Transverse colon (tissue), 4 donors: ENCODE results near the gene HRH2. TPM values are rescaled to one million over a fixed set of nuclear protein-coding genes. Genes with fewer than 3 reads are reported as not detected.

ENCODE experiments used
- DNase-seq: peaks from one replicate; pipeline ENCODE4 v3.0.0-alpha.2; 2019
- H3K27ac ChIP-seq, 4 donors: fragments of 200-600 bp; sonication (generic); 2 replicates each; pipeline ENCODE4 v1.5.1; 2016 to 2018; ENCODE audit warnings: inconsistent platforms in 4 of 4
- H3K27me3 ChIP-seq: fragments of 200-600 bp; sonication (generic); 2 replicates; pipeline ENCODE4 v1.5.1; 2017; ENCODE audit warnings: inconsistent platforms
- H3K36me3 ChIP-seq, 4 donors: fragments of 200-600 bp; sonication (generic); 2 replicates each; pipeline ENCODE4 v1.5.1; 2017 to 2019; ENCODE audit warnings: inconsistent platforms in 4 of 4
- H3K4me1 ChIP-seq, 4 donors: fragments of 200-600 bp; sonication (generic); 2 replicates each; pipeline ENCODE4 v1.5.1; 2017 to 2020; ENCODE audit warnings: inconsistent platforms in 4 of 4
- H3K4me3 ChIP-seq, 4 donors: fragments of 200-600 bp; sonication (generic); 1 replicate in 1 of 4; 2 replicates in 3 of 4; pipeline versions ENCODE4 v1.5.1 to v1.6.1; 2017 to 2019; ENCODE audit warnings: inconsistent platforms in 4 of 4
- H3K9me3 ChIP-seq, 2 donors: fragments of 200-600 bp; sonication (generic); 2 replicates each; pipeline ENCODE4 v1.5.1; 2017 to 2019; ENCODE audit warnings: inconsistent platforms in 2 of 2
- CTCF ChIP-seq, 5 experiments: fragments of 200-600 bp in 3 of 5; fragments of 450-650 bp in 2 of 5; sonication (generic) in 3 of 5; IDR thresholded peaks; 1 replicate in 2 of 5; 2 replicates in 3 of 5; pipeline ENCODE4 v1.5.1; 2016 to 2017; ENCODE audit warnings: antibody characterized with exemption in 5 of 5, inconsistent platforms in 3 of 5, mild to moderate bottlenecking in 2 of 5, moderate library complexity in 1 of 5
- EP300 ChIP-seq: sonication (generic); formaldehyde crosslinking; IDR thresholded peaks from one replicate; pipeline ENCODE4 v1.6.1; 2017; ENCODE audit warnings: antibody characterized with exemption, low read depth
- POLR2A ChIP-seq: fragments of 450-650 bp; IDR thresholded peaks from one replicate; pipeline ENCODE4 v1.6.1; 2016; ENCODE audit warnings: antibody characterized with exemption, mild to moderate bottlenecking, moderate library complexity
- POLR2AphosphoS5 ChIP-seq, 3 donors: sonication (generic); formaldehyde crosslinking; IDR thresholded peaks; one replicate each; pipeline ENCODE4 v1.6.1; 2016; ENCODE audit warnings: antibody characterized with exemption in 3 of 3
- WGBS, 2 donors: methylation state at CpG; one replicate each; pipeline ENCODE4 v1.1.5; 2018; ENCODE audit warnings: low coverage in 1 of 2; 5-methylcytosine and 5-hydroxymethylcytosine counted together
- in situ Hi-C, 4 donors: fragments of 200-750 bp; cut with MboI; loops; one replicate each; pipeline versions ENCODE4 v1.15.0 to v1.15.1; 2017; ENCODE audit warnings: low sequenced_read_pairs in 3 of 4, low pct_ligation_motif_present in 1 of 4, low pct_unique_long_range_greater_than_20kb in 1 of 4
- intact Hi-C: fragments of 100-400 bp; cut with DNase I; formaldehyde crosslinking; loops from one replicate; pipeline ENCODE4 v1.15.1; 2023; ENCODE audit warnings: low total_unique reads
- total RNA-seq, 4 donors: library from RNA; depleted of rRNA; stranded (reverse); fragments of >200 nt; gene quantifications; one replicate each; pipeline ENCODE4 v1.1.0, GENCODE V29; 2016

HRH2 gene
- total RNA-seq, 4 donors from 2014 or later, result 0.20 to 1.5 (median 0.74) TPM

DNA sequence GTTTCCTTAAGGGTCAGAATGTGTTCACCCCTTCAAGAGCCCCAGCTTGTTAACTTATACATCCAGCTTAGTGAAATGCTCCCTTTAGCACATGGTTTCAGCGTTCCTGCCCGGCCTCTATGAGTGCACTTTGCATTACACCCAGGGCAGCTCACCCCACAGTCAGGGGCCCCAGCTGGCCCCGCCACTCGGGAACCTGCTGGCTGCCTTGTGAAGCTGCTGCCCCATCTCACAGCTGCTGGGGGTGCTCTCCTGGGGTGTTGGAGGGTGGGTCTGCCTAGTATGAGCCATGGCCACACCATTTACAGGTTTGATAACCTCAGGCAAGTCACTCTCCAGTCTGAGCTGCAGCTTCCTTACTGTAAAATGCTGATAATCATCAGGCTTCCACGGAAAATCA, 32.2 kb downstream of the HRH2 start:
- no peak for DNase-seq
- WGBS, 2 donors, result 62 to 100% methylated on average over 1 to 3 of the region's 5 CpGs
- no peaks in the 10 kb centered on the region for H3K9me3 ChIP-seq
- H3K27me3 ChIP-seq, result no peaks in the 10 kb centered on the region
- in situ Hi-C loops, result no loop called here
- H3K27ac ChIP-seq, result peak overlapping the region in 3 of 4 donors; percentile 8 to 45 (median 18)
- intact Hi-C loops, result no loop called here
- H3K4me3 ChIP-seq, result no peak overlapping the region
- H3K4me1 ChIP-seq, result no peaks in the 10 kb centered on the region
- TF ChIP-seq EP300 (no peak), CTCF (IDR thresholded peaks at IDR 0.05) (no peak), POLR2A (no peak), POLR2AphosphoS5 (IDR thresholded peaks at IDR 0.05) (no peak)
- no peaks in the 10 kb centered on the region for H3K36me3 ChIP-seq

GRCh38 chr5:175690586-175690985, 32.7 kb downstream of the HRH2 start:
- TF ChIP-seq CTCF (IDR thresholded peaks at IDR 0.05) (no peak), POLR2A (no peak), POLR2AphosphoS5 (IDR thresholded peaks at IDR 0.05) (no peak), EP300 (no peak)
- 85 to 88% methylated on average over 11 of the region's 11 CpGs for WGBS, 2 donors
- no peak for DNase-seq
- in situ Hi-C loops (no loop called here), intact Hi-C loops (no loop called here)
- Histone ChIP-seq H3K4me1 (no peaks in the 10 kb centered on the region), H3K9me3 (no peaks in the 10 kb centered on the region), H3K4me3 (no peak overlapping the region), H3K36me3 (no peaks in the 10 kb centered on the region), H3K27ac (peak overlapping the region in 1 of 4 donors; percentile 18), H3K27me3 (no peaks in the 10 kb centered on the region)

- Histone ChIP-seq H3K9me3 (no peaks in the 10 kb centered on the region), H3K4me1 (no peaks in the 10 kb centered on the region), H3K36me3 (no peaks in the 10 kb centered on the region), H3K27me3 (no peaks in the 10 kb centered on the region), H3K4me3 (no peak overlapping the region), H3K27ac (no peak overlapping the region)
- no peak for TF ChIP-seq EP300
- TF ChIP-seq POLR2A, result no peak
- TF ChIP-seq CTCF (IDR thresholded peaks at IDR 0.05), result no peak
- no peak for TF ChIP-seq POLR2AphosphoS5 (IDR thresholded peaks at IDR 0.05)
- in situ Hi-C loops (no loop called here), intact Hi-C loops (no loop called here)
- 74% methylated on average over 5 of the region's 5 CpGs; no CpG with 5 or more reads in 1 of the 2 donors for WGBS, 2 donors
- DNase-seq, result no peak
These were observed 33.9 kb downstream of the HRH2 start for GRCh38 chr5:175691761-175692160.

- Histone ChIP-seq H3K27ac (peak overlapping the region in 2 of 4 donors; percentile 21 to 35), H3K9me3 (no peaks in the 10 kb centered on the region), H3K4me3 (no peak overlapping the region), H3K36me3 (no peaks in the 10 kb centered on the region), H3K4me1 (no peaks in the 10 kb centered on the region), H3K27me3 (no peaks in the 10 kb centered on the region)
- 76 to 100% methylated on average over 3 to 16 of the region's 16 CpGs for WGBS, 2 donors
- in situ Hi-C loops (no loop called here), intact Hi-C loops (no loop called here)
- DNase-seq, result no peak
- TF ChIP-seq CTCF (IDR thresholded peaks at IDR 0.05), result no peak
- TF ChIP-seq POLR2A, result no peak
- no peak for TF ChIP-seq POLR2AphosphoS5 (IDR thresholded peaks at IDR 0.05)
- TF ChIP-seq EP300, result no peak
These were observed 34.5 kb downstream of the HRH2 start for GRCh38 chr5:175692235-175692995.
